COLO668 (cell line): ENCODE measurements around the gene RAP1GAP.
A peak's percentile ranks its signal among the peaks of the same experiment; 100 is the strongest.
"Not testable (repeated sequence)": the region's sequence is repeated elsewhere in the genome, so short reads cannot be mapped to it uniquely, and the experiment has no call there.

Source experiments
- DNase-seq: peaks from one replicate; lab custom pipeline; 2025; ENCODE audit not compliant: unreplicated experiment; lab: John Stamatoyannopoulos, UW

The RAP1GAP gene

DNA sequence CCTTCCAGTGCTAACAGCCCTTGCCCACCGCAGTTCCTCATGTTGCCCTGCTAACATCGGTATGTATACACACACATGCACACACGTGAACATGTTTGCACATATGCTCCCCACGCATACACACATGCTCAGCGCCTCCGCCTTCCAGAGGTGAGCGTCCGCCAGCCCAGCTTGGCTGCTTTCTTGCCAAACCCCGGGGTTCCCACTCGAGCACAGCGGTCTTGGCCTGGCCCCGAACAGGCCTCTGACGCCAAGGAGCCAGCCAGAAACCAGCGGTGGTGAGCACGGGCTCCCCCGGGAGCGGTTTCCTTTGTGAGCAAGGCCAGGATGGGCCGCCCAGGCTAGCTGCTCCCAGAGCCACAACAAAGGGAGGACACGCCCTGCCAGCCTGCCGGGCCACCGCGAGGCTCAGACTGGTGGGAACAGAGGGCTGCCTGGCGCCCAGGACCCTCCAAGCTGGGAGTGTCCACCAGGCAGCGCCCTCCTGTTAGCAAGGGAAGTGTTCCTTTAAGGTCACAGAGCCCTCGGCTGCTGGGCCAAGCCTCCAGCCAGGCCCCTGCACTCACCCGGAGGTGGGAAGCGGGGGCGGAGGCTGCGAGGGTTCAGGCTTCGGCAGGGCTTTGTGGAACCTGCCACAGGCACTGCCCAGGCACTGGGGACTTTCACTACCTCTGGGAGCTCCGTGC lies 94.5 kb downstream of the RAP1GAP start:
- peak; percentile 86 for DNase-seq

DNA sequence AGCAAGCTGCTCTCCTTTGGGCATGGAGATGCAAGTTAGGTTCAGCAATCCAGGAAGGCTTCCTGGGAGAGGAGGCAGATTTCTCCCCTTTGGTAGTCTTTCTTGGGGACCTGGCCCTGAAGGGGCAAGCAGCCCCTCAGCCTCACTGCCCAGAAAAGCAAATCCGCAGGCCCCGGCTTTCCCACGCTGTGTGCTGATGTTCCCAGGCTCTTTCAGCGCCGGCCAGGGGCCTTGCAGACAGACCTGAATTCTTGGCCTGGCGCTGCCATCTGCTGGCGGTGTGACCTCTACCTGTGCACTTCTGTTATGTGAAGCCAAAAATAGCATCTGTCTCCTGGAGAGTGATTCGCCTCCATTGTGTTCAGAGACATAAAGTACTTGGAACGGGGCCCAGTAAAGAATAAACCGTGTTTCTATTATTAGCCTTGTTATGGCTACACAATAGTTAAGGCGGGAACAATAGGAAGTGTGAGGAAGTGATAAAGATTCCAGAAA lies 95.1 kb downstream of the RAP1GAP start:
- DNase-seq, result peak; percentile 97

DNA sequence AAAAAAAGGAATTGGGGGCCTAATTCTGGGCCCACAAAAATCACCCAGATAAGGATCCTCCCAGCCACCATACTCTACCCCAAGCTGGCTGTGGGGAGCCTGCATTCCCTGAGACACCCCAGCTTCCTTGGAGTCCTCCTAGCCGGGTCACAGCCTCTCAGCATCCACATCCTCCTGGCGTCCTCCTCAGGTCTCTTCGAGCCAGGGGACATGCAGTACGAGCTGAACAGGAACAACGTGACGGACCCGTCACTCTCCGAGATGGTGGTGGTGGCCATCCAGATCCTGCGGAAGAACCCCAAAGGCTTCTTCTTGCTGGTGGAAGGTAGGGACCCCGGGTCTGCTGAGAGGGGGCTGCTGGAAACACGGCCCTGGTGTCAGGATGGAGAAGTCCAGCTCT lies 95.7 kb downstream of the RAP1GAP start:
- no peak for DNase-seq

DNA sequence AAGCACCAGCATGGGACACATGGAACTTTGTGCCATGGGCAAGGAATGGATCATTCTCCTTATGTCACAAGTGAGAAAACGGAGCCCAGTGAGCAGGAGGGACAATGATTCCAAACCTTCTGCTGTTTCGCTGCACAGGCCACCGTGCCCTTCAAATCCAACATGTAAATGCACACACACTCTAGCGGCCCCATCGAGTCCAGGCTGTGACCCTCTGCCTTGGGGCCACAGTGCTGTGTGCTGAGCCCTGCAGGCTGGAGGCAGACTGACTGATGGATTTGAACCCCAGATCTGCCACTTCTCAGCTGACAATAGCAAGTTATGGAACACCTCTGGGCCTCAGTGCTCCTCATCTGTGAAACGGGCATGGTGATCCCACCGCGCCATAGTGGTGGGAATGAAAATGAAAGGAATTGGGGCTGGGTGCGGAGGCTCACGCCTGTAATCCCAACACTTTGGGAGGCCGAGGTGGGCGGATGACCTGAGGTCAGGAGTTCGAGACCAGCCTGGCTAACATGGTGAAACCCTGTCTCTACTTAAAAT lies 96.4 kb downstream of the RAP1GAP start:
- no peak for DNase-seq

DNA sequence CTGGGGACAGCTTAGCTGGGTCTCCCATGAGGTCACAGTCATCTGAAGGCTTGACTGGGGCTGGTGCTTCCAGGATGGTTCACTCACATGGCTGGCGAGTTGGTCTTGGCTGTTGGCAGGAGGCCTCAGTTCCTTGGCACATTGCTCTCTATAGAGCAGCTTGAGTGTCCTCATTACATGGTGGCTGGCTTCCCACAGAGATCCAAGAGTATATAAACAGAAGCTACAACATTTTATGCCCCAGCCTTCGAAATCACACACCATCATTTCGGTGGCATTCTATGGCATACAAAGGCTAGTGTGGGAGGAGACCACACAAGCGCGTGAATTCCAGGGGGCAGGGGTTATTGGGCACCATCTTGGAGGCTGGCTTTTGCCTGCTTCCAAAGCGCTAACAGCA lies 96.9 kb downstream of the RAP1GAP start:
- no peak for DNase-seq

DNA sequence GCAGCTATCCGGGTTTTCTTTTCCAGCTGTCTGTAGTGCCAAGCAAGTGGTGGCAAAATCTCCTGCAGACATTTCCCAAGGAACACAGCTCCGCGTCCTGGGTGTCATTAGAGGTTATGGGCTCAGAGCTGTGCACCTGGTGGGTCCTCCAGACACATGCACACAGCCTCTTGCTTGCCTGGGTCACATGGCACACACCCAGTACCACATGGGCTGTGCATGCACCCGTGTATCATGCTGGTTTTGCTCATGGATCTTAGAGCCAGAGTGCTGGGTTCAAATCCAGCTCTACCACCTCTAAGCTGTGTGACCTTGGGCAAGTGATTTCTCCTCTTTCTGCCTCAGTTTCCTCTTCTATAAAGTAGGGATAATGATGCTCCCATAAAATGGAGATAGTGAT lies 98.3 kb downstream of the RAP1GAP start:
- no peak for DNase-seq

DNA sequence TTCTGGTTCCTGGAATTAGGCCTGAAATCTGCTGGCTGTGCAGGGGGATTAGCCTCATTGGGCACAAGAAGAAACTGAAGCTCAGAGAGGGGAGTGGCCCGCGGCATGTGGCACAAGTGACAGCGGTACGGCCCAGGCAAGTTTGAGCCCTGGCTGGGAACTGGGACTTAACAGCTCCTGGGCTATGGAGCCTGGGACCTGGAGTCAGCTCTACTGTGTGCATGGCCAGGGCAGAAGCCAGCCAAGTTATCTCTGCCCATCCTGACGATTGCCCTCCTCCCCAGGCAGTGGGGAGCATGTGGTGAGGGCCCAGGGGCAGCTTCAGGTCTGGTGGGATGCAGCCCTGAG lies 98.7 kb downstream of the RAP1GAP start:
- DNase-seq, result no peak

DNA sequence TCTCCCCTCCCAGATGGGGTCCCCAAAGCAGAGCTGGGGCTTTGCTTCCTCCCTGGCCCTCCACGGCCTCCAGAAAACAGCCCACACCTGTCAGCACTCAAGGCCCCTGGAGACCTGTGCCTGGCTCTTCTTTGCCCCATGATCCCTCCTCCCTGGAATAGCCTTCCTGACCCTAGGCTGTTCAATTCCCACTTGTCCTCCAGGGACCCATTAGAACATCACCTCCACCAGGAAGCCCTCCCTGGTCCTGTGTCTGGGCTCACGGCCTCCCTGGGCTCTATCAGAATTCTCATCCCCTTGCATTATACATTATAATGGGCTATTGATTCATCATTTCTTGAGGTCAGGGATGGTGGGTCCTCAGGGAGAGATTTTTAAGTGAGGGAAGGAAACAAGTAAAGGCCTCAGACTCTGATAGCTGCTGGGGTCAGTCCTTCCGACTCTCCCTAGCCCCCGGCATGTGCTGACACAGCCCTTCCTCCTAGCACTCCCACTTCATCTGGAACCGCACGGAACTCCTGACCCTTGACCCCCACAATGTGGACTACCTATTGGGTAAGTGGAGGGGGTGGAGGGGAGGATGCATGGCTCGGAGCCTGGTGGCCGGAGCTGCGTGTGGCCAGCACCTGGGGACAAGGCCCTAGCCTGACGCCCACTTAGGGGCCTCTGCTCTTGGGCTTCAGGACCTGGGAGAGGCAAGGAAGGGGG lies 99.2 kb downstream of the RAP1GAP start:
- no peak for DNase-seq

DNA sequence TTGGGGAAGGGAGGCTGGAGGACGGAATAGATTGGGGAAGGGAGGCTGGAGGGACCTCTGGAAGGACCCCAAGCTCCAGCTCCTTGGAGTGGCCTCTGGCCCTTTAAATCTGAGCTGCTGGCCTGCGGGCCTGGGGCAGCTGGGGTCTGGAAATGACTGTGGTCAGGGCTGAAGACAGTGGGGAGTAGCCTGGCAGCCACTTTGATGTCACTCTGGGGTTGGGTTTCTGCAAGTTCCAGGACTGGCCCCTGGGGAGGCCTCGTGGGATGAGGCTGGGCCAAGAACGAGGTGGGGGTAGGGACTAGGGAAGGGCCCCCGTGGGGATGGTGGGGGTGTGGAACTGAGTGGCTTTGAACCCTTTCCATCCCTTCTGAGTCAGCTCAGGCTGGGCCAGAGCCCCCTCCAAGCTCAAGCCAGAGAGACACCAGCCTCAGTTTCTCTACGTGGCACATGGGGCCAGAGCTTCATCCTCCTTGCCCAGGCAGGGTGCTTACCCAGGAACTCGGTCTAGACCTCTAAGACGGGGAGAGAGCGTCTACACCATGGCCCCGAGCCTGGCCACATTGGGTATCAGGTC lies 100.3 kb downstream of the RAP1GAP start:
- no peak for DNase-seq

DNA sequence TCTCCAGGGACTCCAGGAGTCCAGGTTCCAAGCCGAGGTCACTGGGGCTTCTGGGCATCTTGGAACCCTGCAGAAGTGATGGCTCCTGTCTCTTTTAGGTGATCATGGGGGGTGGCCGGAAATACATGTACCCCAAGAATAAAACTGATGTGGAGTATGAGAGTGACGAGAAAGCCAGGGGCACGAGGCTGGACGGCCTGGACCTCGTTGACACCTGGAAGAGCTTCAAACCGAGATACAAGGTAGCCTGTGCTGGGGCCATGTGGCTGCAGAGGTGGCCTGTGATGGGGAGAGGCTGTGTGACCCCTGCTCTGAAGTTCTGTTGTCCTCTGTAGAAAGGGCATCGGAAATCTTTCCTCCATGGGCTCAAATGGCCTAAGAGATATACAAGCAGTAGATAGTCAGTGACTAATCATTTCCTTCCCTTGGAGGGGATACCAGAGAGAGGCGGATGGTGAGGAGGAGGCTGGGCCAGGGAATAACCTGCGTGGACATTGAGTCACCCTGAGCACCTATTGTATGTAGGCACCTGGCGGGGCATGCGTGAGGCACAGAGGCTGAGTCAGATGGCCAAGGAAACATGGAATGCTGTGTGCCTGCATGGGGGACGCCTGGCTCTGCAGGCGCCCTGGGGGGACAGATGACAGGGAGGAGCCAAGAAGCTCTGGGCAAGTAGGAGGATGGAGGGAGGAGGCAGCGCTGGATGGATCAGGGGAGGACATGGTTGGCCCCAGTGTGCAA lies 101.0 kb downstream of the RAP1GAP start:
- no peak for DNase-seq

DNA sequence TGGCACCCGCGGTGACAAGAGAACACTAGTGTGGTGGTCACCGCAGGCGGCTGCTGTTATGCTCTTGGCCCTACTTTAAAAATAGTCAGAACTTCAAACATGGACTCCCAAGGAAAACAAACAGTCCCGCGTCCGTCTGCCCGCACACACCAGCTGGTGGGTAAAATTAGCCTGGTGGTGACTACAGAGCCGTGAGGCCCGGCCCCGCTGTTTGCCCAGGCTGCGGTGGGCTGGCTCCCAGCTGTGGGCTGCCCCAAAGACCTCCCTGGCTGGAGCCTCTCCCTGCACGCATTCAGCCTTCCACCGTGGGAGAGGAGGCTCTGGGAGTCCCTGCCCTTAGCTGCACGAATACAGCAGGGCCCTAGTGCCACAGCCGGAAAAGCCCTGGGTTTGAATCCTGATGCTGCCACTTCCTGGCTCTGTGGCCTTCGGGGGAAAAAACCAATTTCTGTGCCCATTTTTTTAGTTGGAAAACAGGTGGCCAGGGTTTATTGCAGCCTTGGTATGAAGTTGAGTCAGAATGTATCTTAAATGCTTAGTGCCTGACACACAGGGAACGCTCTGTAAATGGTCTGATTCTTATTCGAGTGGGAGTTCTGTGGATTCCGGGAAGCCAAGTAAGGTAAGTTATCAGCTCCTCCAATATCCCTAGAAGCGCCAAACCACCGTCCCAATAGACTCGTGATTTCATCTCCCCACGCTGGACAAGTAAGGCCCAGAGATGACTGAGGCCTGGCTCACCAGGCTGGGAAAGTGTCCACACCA lies 101.7 kb downstream of the RAP1GAP start:
- no peak for DNase-seq

DNA sequence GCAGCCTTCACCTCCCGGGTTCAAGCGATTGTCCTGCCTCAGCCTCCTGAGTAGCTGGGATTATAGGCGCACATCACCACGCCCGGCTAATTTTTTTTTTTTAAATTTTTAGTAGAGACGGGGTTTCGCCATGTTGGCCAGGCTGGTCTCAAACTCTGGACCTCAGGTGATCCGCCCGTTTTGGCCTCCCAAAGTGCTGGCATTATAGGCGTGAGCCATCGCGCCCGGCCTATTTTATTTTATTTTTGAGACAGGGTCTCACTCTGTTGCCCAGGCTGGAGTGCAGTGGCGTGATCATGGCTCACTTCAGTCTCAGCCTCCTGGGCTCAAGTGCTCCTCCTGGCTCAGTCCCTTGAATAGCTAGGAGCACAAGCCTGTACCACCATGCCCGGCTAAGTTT lies 102.8 kb downstream of the RAP1GAP start:
- not testable (repeated sequence) for DNase-seq

DNA sequence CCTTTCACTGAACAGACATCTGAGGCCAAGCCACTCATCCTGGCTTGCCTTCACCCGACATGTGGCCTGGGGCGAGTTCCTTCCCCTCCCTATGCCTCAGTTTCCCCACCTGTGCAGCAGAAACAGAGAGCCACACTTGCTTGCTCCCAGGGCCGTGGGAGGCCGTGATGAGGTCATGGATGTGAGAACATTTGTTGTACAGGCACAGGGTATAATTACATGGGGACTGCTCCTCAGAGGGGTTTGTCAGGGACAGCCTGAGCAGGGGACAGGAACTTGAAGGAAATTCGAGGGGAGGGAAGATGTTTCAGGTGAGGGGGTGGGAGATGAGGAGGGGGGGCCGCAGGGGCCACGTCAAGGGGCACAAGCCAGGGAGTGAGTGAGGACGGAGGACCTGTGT lies 103.9 kb downstream of the RAP1GAP start:
- DNase-seq, result no peak

DNA sequence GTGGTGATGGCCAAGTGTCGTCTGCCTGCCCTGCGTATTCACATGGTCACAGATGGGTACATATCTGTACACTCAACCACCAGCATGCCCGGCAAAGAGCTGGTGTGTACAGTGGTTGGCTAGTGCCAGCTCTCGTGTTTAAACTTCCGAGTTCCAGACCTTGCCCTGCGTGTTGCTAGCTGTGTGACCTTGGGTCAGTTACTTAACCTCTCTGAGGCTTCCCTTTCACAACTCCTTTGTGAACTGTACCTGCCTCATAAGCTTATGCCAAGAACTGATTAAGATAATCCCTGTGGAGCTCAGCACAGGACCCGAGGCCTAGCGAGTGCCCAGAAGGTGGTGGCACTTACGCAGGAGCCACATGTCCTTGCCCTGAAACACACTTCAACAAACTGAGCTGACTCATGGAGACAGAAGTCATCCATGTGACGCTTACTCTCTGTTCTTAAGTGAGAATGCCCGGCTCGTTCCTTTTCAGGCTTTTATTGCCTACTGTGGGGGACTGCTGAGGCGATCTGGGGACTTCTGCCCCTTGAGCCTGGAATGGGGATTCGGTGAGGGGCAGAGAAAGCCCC lies 104.5 kb downstream of the RAP1GAP start:
- no peak for DNase-seq

DNA sequence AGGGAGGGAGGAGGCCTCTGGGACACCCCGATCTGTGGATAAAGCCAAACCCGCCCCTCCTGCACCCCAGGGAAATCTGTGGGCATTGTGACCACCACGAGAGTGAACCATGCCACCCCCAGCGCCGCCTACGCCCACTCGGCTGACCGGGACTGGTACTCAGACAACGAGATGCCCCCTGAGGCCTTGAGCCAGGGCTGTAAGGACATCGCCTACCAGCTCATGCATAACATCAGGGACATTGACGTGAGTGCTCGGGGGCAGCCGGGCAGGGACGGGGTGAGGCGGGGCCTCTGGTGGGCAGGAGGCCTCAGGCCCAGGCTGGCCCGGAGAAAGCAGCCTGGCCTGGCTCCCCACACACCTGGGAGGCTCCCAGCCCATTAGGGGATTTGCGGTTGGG lies 105.2 kb downstream of the RAP1GAP start:
- no peak for DNase-seq

DNA sequence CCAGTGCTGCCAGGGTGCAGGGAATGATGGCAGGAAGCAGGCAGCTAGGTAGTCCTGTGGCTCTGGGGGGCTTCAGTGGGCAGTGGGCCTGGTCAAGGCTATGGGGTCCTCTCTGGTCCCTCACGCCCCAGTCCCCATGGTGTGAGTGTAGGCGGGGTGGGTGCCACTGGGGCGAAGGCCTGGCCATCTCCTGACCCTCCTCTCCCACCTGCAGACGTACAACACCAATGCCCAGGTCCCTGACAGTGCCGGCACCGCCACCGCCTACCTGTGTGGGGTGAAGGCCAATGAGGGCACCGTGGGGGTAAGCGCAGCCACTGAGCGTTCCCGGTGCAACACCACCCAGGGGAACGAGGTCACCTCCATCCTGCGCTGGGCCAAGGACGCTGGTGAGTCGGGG lies 106.3 kb downstream of the RAP1GAP start:
- no peak for DNase-seq

DNA sequence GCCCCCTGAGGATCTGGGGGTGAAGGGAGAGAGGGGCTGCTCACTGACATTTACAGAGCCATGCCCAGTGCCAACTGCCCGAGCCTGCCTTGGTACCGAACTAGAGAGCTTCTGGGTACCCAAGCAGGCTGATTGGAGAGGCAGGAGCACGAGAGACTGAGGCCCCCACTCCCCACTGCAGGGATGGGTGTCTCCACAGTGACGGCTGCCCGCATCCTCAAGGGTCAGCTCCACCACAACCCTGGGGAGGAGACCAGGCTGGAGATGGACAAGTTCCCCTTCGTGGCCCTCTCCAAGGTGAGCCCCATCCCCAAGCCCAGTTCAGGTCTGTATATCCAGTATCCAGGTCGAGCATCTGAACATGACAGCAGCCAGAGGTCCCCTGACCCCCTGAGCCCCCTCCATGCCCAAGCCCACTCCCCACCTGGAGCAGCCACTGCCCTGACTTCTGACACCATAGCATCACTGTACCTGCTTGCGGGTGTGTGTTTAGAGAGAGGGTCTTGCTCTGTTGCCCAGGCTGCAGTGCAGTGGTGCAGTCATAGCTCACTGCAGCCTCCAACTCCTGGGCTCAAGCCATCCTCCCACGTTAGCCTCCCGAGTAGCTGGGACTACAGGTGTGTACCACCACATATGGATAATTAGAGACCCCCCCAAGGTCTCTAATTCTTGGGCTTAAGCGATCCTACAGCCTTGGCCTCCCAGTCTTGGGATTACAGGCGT lies 108.1 kb downstream of the RAP1GAP start:
- no peak for DNase-seq

DNA sequence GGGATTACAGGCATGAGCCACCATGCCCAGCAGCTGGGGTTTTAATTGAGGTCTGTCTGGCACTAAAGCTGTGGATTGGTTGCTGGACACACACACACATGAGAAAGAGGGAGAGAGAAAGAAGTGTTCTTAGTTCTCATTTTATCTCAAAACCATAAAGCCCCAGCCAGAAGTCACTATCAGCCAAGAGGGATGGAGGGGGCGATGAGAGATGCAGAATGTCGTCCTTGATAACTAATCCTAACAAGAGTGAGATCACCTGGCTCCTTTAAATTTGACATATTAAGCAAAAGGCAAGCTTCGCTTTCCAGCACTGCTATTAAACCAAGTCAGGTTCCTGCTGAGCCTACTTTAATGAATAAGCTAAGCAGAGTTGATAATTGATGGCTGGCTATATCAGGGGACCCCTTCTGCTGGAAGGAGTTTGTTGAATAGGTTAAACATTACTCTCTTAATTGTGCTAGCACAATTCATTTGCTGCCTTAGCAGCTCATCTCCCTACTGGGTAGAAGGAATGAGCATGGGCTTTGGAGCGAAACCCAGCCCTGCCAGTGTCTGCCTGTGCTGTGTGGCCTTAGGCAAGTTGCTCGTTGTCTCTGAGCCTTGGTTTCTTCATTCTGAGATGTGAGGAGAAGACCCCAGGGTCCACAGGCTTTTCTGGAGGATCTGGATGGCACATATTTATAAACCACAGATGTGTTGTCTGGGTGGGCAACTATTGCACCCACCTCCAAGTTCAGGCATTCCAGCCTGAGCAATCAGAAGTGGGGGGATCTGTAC lies 109.2 kb downstream of the RAP1GAP start:
- DNase-seq, result no peak
